ENCODE measurements around the gene PPM1H. TPM values are rescaled to one million over a fixed set of nuclear protein-coding genes. Genes with fewer than 3 reads are reported as not detected.

The PPM1H gene
- total RNA-seq, 3 donors from 2014 or later (not counting 1 experiment from before 2014, with no cell fraction given), result 0.18 to 2.1 (median 0.40) TPM

DNA sequence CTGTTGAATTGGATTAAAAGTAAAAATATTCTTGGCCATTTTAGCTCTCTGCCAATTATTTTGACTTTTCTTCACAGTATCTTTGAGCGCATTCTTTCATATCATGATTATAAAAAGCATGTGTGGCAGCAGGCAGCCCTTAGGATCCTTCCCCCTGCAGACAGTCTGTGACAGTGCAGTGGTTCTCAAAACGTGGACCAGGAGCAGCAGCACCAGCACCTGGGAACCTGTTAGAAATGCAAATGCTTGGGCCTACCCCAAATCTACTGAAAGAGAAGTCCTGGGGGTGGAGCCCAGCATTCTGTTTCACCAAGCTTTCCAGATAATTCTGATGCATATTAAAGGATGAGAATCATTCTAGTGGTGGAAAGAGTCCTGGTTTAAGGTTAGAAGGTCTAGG lies 312.8 kb downstream of the PPM1H start:
- Mint-ChIP-seq H3K27ac (no peak overlapping the region), H3K4me1 (no peaks in the 10 kb centered on the region), H3K36me3 (no peaks in the 10 kb centered on the region), H3K4me3 (no peak overlapping the region), H3K27me3 (ENCODE audit: low read depth in 2 of 2) (peaks cover 4 to 13% of the 10 kb centered on the region in 2 donors), H3K9me3 (no peaks in the 10 kb centered on the region)
- H3K36me3 ChIP-seq (ENCODE audit: control insufficient read depth, insufficient read depth, low read length), result no peaks in the 10 kb centered on the region
- peaks cover 4% of the 10 kb centered on the region for H3K27me3 ChIP-seq (ENCODE audit: control insufficient read depth, insufficient read depth, low read length)
- H3K4me1 ChIP-seq (ENCODE audit: control insufficient read depth, insufficient read depth, low read length), result no peaks in the 10 kb centered on the region
- 64% methylated on average over 2 of the region's 2 CpGs for WGBS (ENCODE audit: insufficient coverage)
- ATAC-seq, result no peak
- DNase-seq, result no peak
- TF ChIP-seq, protein P1, sequence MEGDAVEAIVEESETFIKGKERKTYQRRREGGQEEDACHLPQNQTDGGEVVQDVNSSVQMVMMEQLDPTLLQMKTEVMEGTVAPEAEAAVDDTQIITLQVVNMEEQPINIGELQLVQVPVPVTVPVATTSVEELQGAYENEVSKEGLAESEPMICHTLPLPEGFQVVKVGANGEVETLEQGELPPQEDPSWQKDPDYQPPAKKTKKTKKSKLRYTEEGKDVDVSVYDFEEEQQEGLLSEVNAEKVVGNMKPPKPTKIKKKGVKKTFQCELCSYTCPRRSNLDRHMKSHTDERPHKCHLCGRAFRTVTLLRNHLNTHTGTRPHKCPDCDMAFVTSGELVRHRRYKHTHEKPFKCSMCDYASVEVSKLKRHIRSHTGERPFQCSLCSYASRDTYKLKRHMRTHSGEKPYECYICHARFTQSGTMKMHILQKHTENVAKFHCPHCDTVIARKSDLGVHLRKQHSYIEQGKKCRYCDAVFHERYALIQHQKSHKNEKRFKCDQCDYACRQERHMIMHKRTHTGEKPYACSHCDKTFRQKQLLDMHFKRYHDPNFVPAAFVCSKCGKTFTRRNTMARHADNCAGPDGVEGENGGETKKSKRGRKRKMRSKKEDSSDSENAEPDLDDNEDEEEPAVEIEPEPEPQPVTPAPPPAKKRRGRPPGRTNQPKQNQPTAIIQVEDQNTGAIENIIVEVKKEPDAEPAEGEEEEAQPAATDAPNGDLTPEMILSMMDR (IDR thresholded peaks at IDR 0.05), result no peak
- H3K9me3 ChIP-seq (ENCODE audit: control insufficient read depth, insufficient read depth, low read length), result no peaks in the 10 kb centered on the region
- no peak overlapping the region for H3K27ac ChIP-seq (ENCODE audit: low read length)
- H3K4me3 ChIP-seq (ENCODE audit: low read length), result no peak overlapping the region
- intact Hi-C loops (cut with micrococcal nuclease), result no loop called here

DNA sequence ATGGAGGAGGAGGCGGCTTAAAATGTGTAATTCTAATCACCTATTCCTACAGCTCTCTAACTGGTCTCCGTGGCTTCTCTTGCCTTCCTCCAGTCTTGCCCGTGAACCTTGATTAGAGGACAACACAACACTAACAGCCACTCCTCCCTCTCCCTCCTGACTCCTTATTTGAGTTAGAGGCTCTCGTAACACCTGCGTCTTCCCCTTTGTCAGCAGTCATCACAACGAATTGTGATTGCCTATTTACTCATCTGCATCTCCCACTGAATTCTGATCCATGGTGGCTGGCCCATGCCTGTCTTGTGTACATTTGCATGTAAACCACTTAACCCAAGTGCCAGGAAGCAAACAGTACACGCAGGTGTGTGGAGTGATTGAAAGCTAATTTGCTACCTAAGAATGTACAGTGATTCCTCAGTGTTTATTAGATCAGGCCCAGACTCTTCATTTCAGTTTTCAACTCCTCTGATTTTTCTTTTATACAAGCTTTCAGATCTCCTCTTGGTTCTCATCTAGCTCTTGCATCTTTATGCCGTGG lies 313.8 kb downstream of the PPM1H start:
- ATAC-seq (no peak), DNase-seq (no peak)
- Histone ChIP-seq H3K9me3 (ENCODE audit: control insufficient read depth, insufficient read depth, low read length) (no peaks in the 10 kb centered on the region), H3K27ac (ENCODE audit: low read length) (no peak overlapping the region), H3K4me3 (ENCODE audit: low read length) (no peak overlapping the region), H3K27me3 (ENCODE audit: control insufficient read depth, insufficient read depth, low read length) (peaks cover 4% of the 10 kb centered on the region), H3K4me1 (ENCODE audit: control insufficient read depth, insufficient read depth, low read length) (no peaks in the 10 kb centered on the region), H3K36me3 (ENCODE audit: control insufficient read depth, insufficient read depth, low read length) (no peaks in the 10 kb centered on the region)
- intact Hi-C loops (cut with micrococcal nuclease), result no loop called here
- whole genome bisulfite sequencing (ENCODE audit: insufficient coverage), result 92% methylated on average over 8 of the region's 8 CpGs
- TF ChIP-seq, protein P1 (IDR thresholded peaks at IDR 0.05), result no peak
- H3K36me3 Mint-ChIP-seq, result no peaks in the 10 kb centered on the region
- H3K27me3 Mint-ChIP-seq (ENCODE audit: low read depth in 2 of 2), result peaks cover 0 to 7% of the 10 kb centered on the region in 2 donors
- H3K27ac Mint-ChIP-seq, result no peak overlapping the region
- H3K9me3 Mint-ChIP-seq, result no peaks in the 10 kb centered on the region
- H3K4me1 Mint-ChIP-seq, result no peaks in the 10 kb centered on the region
- H3K4me3 Mint-ChIP-seq, result no peak overlapping the region

DNA sequence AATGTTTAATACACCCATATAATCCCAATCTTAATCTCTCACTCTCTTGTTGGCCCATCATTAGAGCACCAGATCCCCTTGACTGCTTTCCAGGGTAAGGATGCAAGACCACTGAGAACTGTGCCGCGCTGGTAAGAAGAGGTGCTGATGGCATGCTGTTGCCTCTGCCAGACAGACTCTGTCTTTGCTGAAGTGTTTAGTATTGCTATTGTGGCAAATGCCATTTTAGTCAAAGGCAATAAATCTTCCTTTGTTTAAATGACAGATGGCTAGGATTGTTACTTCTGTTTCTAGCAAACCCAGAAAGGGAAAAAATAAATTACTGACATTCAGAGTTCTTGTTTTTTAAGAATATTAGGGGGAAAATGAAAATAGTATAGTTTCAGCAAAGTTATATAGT lies 316.0 kb downstream of the PPM1H start:
- Mint-ChIP-seq H3K36me3 (no peaks in the 10 kb centered on the region), H3K27me3 (ENCODE audit: low read depth in 2 of 2) (no peaks in the 10 kb centered on the region), H3K4me3 (no peak overlapping the region), H3K9me3 (no peaks in the 10 kb centered on the region), H3K4me1 (no peaks in the 10 kb centered on the region), H3K27ac (no peak overlapping the region)
- H3K4me3 ChIP-seq (ENCODE audit: low read length), result no peak overlapping the region
- H3K27ac ChIP-seq (ENCODE audit: low read length), result no peak overlapping the region
- no peaks in the 10 kb centered on the region for H3K9me3 ChIP-seq (ENCODE audit: control insufficient read depth, insufficient read depth, low read length)
- TF ChIP-seq, protein P1 (IDR thresholded peaks at IDR 0.05), result no peak
- intact Hi-C loops (cut with micrococcal nuclease), result no loop called here
- H3K4me1 ChIP-seq (ENCODE audit: control insufficient read depth, insufficient read depth, low read length), result no peaks in the 10 kb centered on the region
- H3K36me3 ChIP-seq (ENCODE audit: control insufficient read depth, insufficient read depth, low read length), result no peaks in the 10 kb centered on the region
- no peaks in the 10 kb centered on the region for H3K27me3 ChIP-seq (ENCODE audit: control insufficient read depth, insufficient read depth, low read length)
- ATAC-seq (no peak), DNase-seq (no peak)
- 80% methylated on average over 2 of the region's 2 CpGs for WGBS (ENCODE audit: insufficient coverage)

DNA sequence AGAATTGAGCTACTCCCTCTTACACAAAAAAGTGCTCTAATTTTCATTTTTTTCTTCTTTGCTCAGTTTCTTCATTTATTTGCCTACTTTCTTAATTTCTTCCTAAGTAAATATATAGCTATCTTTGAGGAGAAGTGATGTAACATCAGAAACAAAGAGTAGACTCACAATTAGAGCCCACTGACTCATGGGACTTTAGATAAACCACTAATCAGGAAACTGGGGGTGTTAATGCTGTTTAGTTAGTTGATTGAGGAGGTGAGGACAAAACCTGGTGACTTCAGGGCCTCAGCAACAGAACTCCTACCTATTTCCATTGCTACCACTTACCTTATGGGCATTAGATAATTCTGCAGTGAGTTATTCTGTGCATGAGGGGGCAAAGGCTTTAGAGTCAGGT lies 316.6 kb downstream of the PPM1H start:
- Mint-ChIP-seq H3K36me3 (no peaks in the 10 kb centered on the region), H3K4me1 (no peaks in the 10 kb centered on the region), H3K27me3 (ENCODE audit: low read depth in 2 of 2) (no peaks in the 10 kb centered on the region), H3K4me3 (no peak overlapping the region), H3K9me3 (no peaks in the 10 kb centered on the region), H3K27ac (no peak overlapping the region)
- DNase-seq, result no peak
- no peak for ATAC-seq
- TF ChIP-seq, protein P1 (IDR thresholded peaks at IDR 0.05), result no peak
- H3K4me3 ChIP-seq (ENCODE audit: low read length), result no peak overlapping the region
- no peaks in the 10 kb centered on the region for H3K9me3 ChIP-seq (ENCODE audit: control insufficient read depth, insufficient read depth, low read length)
- no peaks in the 10 kb centered on the region for H3K27me3 ChIP-seq (ENCODE audit: control insufficient read depth, insufficient read depth, low read length)
- H3K36me3 ChIP-seq (ENCODE audit: control insufficient read depth, insufficient read depth, low read length), result no peaks in the 10 kb centered on the region
- intact Hi-C loops (cut with micrococcal nuclease), result no loop called here
- H3K4me1 ChIP-seq (ENCODE audit: control insufficient read depth, insufficient read depth, low read length), result no peaks in the 10 kb centered on the region
- H3K27ac ChIP-seq (ENCODE audit: low read length), result no peak overlapping the region
